ENCODE measurements around the gene SYDE1. TPM values are rescaled to one million over a fixed set of nuclear protein-coding genes. Genes with fewer than 3 reads are reported as not detected.

The SYDE1 gene
- total RNA-seq, 1 experiment from 2014 or later: 4.4 TPM

GRCh38 chr19:15104411-15104810, 2.8 kb upstream of the SYDE1 start:
- ChIA-PET CTCF (no interaction called here), POLR2A (interaction anchor here (0.6 kb wide), 1 partner anchor 13 kb away, joined by 15 read pairs; no protein-coding TSS in a partner anchor)
- BruUV-seq (replicated peaks): no TSS peak
- Histone ChIP-seq H3K9me3 (peaks cover 12% of the 10 kb centered on the region), H3K4me1 (0 out of 2 replicates have a peak, but pooled peaks cover 8% of the 10 kb centered on the region), H3K4me3 (ENCODE audit: low read depth, low read length) (no peak overlapping the region), H3K36me3 (ENCODE audit: control insufficient read depth, insufficient read depth, low read length) (no peaks in the 10 kb centered on the region), H3K27me3 (replicated peaks; ENCODE audit: control insufficient read depth, insufficient read depth, low read length) (no peaks in the 10 kb centered on the region)
- intact Hi-C loops (cut with micrococcal nuclease; ENCODE audit: unreplicated experiment): no loop called here
- H3K4me1 Mint-ChIP-seq (ENCODE audit: low read depth, unreplicated experiment): peaks cover 9% of the 10 kb centered on the region
- no peak overlapping the region for H3K27ac Mint-ChIP-seq (ENCODE audit: unreplicated experiment)
- H3K4me3 Mint-ChIP-seq (ENCODE audit: unreplicated experiment): no peak overlapping the region
- no peak for DNase-seq
- no peak for TF ChIP-seq CTCF (IDR thresholded peaks at IDR 0.05; ENCODE audit: insufficient read depth in 1 of 2, low read depth in 1 of 2, low read length in 1 of 2, severe bottlenecking in 1 of 2, unreplicated experiment in 1 of 2)
- H3K27me3 Mint-ChIP-seq (ENCODE audit: insufficient read depth, unreplicated experiment): no peaks in the 10 kb centered on the region
- peaks cover 28% of the 10 kb centered on the region for H3K9me3 Mint-ChIP-seq (ENCODE audit: unreplicated experiment)
- no peaks in the 10 kb centered on the region for H3K36me3 Mint-ChIP-seq (ENCODE audit: insufficient read depth, unreplicated experiment)

- POLR2A ChIA-PET: no interaction called here
- Histone ChIP-seq H3K36me3 (ENCODE audit: control insufficient read depth, insufficient read depth, low read length) (no peaks in the 10 kb centered on the region), H3K4me3 (ENCODE audit: low read depth, low read length) (no peak overlapping the region), H3K9me3 (peaks cover 12% of the 10 kb centered on the region), H3K27me3 (replicated peaks; ENCODE audit: control insufficient read depth, insufficient read depth, low read length) (no peaks in the 10 kb centered on the region), H3K4me1 (0 out of 2 replicates have a peak, but pooled peaks cover 8% of the 10 kb centered on the region)
- Mint-ChIP-seq H3K9me3 (ENCODE audit: unreplicated experiment) (peaks cover 28% of the 10 kb centered on the region), H3K36me3 (ENCODE audit: insufficient read depth, unreplicated experiment) (no peaks in the 10 kb centered on the region), H3K4me3 (ENCODE audit: unreplicated experiment) (no peak overlapping the region), H3K27me3 (ENCODE audit: insufficient read depth, unreplicated experiment) (no peaks in the 10 kb centered on the region), H3K27ac (ENCODE audit: unreplicated experiment) (no peak overlapping the region), H3K4me1 (ENCODE audit: low read depth, unreplicated experiment) (peaks cover 9% of the 10 kb centered on the region)
- DNase-seq: no peak
- BruUV-seq (replicated peaks): no TSS peak
- TF ChIP-seq CTCF (IDR thresholded peaks at IDR 0.05; ENCODE audit: insufficient read depth in 1 of 2, low read depth in 1 of 2, low read length in 1 of 2, severe bottlenecking in 1 of 2, unreplicated experiment in 1 of 2): no peak
- intact Hi-C loops (cut with micrococcal nuclease; ENCODE audit: unreplicated experiment): no loop called here
- CTCF ChIA-PET: interaction anchor here (0.6 to 0.9 kb wide), 2 partner anchors 57 to 111 kb away, joined by 3 to 4 read pairs; no protein-coding TSS in a partner anchor
Observed at GRCh38 chr19:15105044-15105443, 2.2 kb upstream of the SYDE1 start.

- Mint-ChIP-seq H3K27me3 (ENCODE audit: insufficient read depth, unreplicated experiment) (no peaks in the 10 kb centered on the region), H3K4me3 (ENCODE audit: unreplicated experiment) (peak overlapping the region; percentile 68), H3K4me1 (ENCODE audit: low read depth, unreplicated experiment) (peaks cover 9% of the 10 kb centered on the region), H3K36me3 (ENCODE audit: insufficient read depth, unreplicated experiment) (peaks cover 13% of the 10 kb centered on the region), H3K9me3 (ENCODE audit: unreplicated experiment) (peaks cover 16% of the 10 kb centered on the region), H3K27ac (ENCODE audit: unreplicated experiment) (no peak overlapping the region)
- POLR2A ChIA-PET: no interaction called here
- CTCF ChIA-PET: interaction anchor here (0.6 kb wide), 1 partner anchor 271 kb away, joined by 3 read pairs; the partner anchor contains the start of gene AKAP8
- Histone ChIP-seq H3K9me3 (peaks cover 11% of the 10 kb centered on the region), H3K4me1 (0 out of 2 replicates have a peak, but pooled peaks cover 8% of the 10 kb centered on the region), H3K36me3 (ENCODE audit: control insufficient read depth, insufficient read depth, low read length) (no peaks in the 10 kb centered on the region), H3K27me3 (replicated peaks; ENCODE audit: control insufficient read depth, insufficient read depth, low read length) (no peaks in the 10 kb centered on the region), H3K4me3 (ENCODE audit: low read depth, low read length) (no peak overlapping the region)
- TF ChIP-seq CTCF (IDR thresholded peaks at IDR 0.05; ENCODE audit: insufficient read depth in 1 of 2, low read depth in 1 of 2, low read length in 1 of 2, severe bottlenecking in 1 of 2, unreplicated experiment in 1 of 2): no peak
- no TSS peak for BruUV-seq (replicated peaks)
- no peak for DNase-seq
- intact Hi-C loops (cut with micrococcal nuclease; ENCODE audit: unreplicated experiment): no loop called here
Observed at GRCh38 chr19:15108145-15108844, 1.1 kb downstream of the SYDE1 start.
